Upper lobe of right lung (tissue), 1 donor: ENCODE measurements around the gene PTPDC1. TPM values are rescaled to one million over a fixed set of nuclear protein-coding genes. Genes with fewer than 3 reads are reported as not detected.
A peak's percentile ranks its signal among the peaks of the same experiment; 100 is the strongest.

Experiments used
- ATAC-seq: fragments of 200-7000 bp; cut with Tn5 transposase; one replicate; pipeline ENCODE4 v1.9.1; 2020; ENCODE audit warnings: mild to moderate bottlenecking, moderate library complexity
- DNase-seq: peaks from one replicate; pipeline ENCODE4 v3.0.0-alpha.2; 2020
- H3K27ac ChIP-seq: fragments of 200-600 bp; one replicate; pipeline ENCODE4 v1.8.0; 2022
- H3K27me3 ChIP-seq: fragments of 200-600 bp; one replicate; pipeline ENCODE4 v1.8.0; 2022; ENCODE audit warnings: mild to moderate bottlenecking
- H3K36me3 ChIP-seq: fragments of 200-600 bp; one replicate; pipeline ENCODE4 v1.8.0; 2022
- H3K4me1 ChIP-seq: fragments of 200-600 bp; one replicate; pipeline ENCODE4 v1.8.0; 2022
- H3K4me3 ChIP-seq: fragments of 200-600 bp; one replicate; pipeline ENCODE4 v1.8.0; 2022; ENCODE audit warnings: mild to moderate bottlenecking
- H3K9me3 ChIP-seq: fragments of 200-600 bp; one replicate; pipeline ENCODE4 v1.8.0; 2022
- intact Hi-C: fragments of 100-400 bp; cut with DNase I; formaldehyde crosslinking; loops from one replicate; pipeline ENCODE4 v1.11.0; 2022
- total RNA-seq: library from RNA; stranded (reverse); fragmentation: NEBNext Ultra II Directional; extraction: Animal tissue kit (Norgen Biotek cat#: 25700); gene quantifications from one replicate; pipeline ENCODE4 v1.2.1, GENCODE V29; 2021
- TF ChIP-seq, protein P1 (sequence below): fragments of 200-600 bp; IDR thresholded peaks from one replicate; pipeline ENCODE4 v1.8.0; 2022; ENCODE audit warnings: antibody characterized with exemption
- donor health status: DM: no; HTN: yes; CAD: no; lungs with severe emphysema.

The PTPDC1 gene
- total RNA-seq, 1 donor from 2014 or later, result 10.0 TPM

DNA sequence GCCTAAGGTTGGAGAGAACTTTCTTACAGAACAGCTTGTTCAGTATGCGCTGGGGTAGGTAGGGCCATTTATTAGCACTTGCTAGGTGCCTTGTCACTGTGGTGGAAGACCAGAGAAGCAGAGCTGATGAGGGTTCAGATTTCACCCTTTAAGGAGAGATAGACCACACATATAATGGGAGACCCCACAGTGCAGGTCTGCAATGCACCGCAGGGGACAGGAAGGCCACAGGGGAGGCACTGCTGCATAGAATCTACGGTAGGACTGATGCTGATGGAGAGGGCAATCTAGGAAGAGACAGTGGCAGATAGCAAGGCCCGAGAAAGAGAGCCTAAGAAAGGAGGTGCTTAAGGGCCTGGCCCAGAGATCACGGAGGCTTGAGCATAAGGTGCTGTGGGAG lies 64.2 kb downstream of the PTPDC1 start:
- intact Hi-C loops, result no loop called here
- TF ChIP-seq, protein P1, sequence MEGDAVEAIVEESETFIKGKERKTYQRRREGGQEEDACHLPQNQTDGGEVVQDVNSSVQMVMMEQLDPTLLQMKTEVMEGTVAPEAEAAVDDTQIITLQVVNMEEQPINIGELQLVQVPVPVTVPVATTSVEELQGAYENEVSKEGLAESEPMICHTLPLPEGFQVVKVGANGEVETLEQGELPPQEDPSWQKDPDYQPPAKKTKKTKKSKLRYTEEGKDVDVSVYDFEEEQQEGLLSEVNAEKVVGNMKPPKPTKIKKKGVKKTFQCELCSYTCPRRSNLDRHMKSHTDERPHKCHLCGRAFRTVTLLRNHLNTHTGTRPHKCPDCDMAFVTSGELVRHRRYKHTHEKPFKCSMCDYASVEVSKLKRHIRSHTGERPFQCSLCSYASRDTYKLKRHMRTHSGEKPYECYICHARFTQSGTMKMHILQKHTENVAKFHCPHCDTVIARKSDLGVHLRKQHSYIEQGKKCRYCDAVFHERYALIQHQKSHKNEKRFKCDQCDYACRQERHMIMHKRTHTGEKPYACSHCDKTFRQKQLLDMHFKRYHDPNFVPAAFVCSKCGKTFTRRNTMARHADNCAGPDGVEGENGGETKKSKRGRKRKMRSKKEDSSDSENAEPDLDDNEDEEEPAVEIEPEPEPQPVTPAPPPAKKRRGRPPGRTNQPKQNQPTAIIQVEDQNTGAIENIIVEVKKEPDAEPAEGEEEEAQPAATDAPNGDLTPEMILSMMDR, result no peak
- H3K27ac ChIP-seq, result peak overlapping the region; percentile 55
- H3K4me1 ChIP-seq, result peaks cover 17% of the 10 kb centered on the region
- DNase-seq (no peak), ATAC-seq (no peak)
- no peaks in the 10 kb centered on the region for H3K9me3 ChIP-seq
- H3K27me3 ChIP-seq, result no peaks in the 10 kb centered on the region
- H3K36me3 ChIP-seq, result no peaks in the 10 kb centered on the region
- H3K4me3 ChIP-seq, result no peak overlapping the region

DNA sequence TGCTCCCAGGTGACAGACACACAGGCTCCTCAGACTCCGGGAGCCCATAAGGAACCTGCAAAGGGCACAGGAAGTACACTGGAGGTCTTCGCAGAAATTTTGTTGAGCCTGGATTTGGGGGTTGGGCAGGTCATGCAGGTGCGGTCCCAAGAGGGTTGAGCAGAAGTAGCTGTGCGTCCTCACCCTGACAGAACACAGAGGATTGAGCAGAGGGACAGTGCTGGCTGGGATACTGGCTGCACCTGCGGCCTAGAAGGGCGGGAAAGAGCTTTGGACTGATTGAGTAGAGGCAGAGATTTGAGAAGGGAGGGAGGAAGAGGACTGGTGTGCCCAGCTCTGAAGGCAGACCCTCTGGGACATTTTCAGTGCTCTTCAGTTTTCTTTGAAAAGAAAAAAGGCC lies 65.4 kb downstream of the PTPDC1 start:
- Histone ChIP-seq H3K27ac (no peak overlapping the region), H3K9me3 (no peaks in the 10 kb centered on the region), H3K36me3 (no peaks in the 10 kb centered on the region), H3K4me3 (no peak overlapping the region), H3K4me1 (peaks cover 12% of the 10 kb centered on the region), H3K27me3 (no peaks in the 10 kb centered on the region)
- intact Hi-C loops, result no loop called here
- DNase-seq, result no peak
- ATAC-seq, result no peak
- TF ChIP-seq, protein P1, result no peak

DNA sequence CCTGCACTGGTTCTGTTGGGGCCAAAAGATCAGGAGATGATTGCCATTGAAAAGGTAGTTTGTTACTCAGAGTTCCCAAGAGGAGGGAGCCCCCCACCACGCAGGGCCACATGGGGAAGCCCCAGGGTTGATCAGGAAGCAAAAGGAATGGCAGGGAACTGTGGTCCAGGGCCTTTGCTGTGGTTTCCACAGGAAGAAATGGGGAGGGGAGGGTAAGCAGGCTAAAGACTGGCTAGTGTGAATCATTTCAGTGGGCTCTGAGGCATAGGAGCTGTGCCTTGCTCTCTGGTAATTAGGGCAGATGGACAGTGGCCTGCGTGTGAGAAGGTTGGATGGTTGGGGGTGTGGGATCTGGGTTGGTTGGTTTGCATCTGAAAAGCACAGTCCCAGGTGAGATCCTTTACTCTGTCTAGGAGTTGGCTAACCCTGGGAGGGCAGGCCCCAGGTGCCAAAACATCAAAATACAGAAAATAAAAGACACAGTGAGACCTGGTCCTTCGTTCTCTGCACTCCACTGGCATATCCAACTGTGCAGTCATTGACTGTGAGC lies 66.1 kb downstream of the PTPDC1 start:
- no peaks in the 10 kb centered on the region for H3K9me3 ChIP-seq
- DNase-seq (no peak), ATAC-seq (no peak)
- intact Hi-C loops, result no loop called here
- H3K4me1 ChIP-seq, result peaks cover 12% of the 10 kb centered on the region
- H3K36me3 ChIP-seq, result no peaks in the 10 kb centered on the region
- no peak overlapping the region for H3K27ac ChIP-seq
- TF ChIP-seq, protein P1, result no peak
- H3K4me3 ChIP-seq, result no peak overlapping the region
- H3K27me3 ChIP-seq, result no peaks in the 10 kb centered on the region

DNA sequence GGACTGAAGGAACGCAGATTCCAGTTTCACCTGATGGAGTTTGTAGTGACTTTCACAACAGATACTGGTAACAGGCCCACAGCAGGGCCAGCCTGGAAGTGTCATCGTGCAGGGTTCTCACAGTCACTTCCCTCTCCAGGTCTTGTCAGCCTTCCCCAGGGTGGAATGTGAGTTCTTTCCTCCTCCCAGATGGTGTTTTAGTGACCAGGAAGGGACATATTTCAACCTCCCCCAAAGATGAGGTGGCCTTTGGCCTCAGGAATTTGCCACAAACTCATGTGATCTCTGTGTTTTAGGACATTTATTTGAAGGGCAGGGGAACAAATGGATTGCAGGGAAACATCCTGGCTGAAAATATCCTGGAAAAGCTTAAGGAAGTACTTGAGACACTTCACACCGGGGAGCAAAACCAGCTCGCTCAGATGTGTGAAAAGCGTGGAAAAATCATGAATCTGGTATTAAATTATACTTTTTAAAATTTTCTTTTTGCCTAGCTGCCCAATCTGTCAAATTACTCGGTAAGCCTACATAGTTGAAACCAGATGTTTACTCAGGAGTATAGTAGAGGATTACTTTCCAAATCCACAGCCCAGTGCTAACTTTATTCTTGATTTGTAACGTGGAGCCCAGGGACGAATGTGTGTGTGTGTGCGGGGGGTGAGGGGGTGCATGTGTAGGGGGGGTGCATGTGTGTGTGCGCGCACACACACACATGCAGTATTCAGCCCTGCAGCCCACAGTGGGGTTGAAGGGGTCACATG lies 66.8 kb downstream of the PTPDC1 start:
- no peaks in the 10 kb centered on the region for H3K27me3 ChIP-seq
- peak; percentile 30 for ATAC-seq
- no peak overlapping the region for H3K4me3 ChIP-seq
- no peaks in the 10 kb centered on the region for H3K36me3 ChIP-seq
- intact Hi-C loops, result no loop called here
- no peak for DNase-seq
- no peak overlapping the region for H3K27ac ChIP-seq
- H3K4me1 ChIP-seq, result peaks cover 12% of the 10 kb centered on the region
- TF ChIP-seq, protein P1, result no peak
- H3K9me3 ChIP-seq, result no peaks in the 10 kb centered on the region

DNA sequence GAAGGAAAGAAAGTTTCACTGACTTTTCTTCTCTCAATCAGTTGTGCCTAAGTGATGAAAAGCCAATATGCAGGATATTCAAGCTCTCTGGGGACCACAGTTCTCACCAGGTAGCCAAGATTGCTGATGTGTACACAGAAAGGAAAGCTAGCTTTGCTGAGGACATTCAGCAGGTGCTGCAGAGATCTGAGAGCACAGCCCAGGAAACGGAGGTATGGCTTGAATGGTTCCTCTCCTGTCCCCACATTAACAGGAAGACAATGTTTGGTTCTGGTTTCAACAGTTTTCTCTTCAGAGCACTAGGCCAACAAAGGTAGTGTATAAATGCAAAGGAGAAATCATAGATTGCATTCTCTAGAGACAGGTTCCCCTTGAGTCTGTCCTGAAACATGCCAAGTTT lies 69.6 kb downstream of the PTPDC1 start:
- Histone ChIP-seq H3K27ac (no peak overlapping the region), H3K9me3 (no peaks in the 10 kb centered on the region), H3K27me3 (no peaks in the 10 kb centered on the region), H3K36me3 (no peaks in the 10 kb centered on the region), H3K4me3 (no peak overlapping the region), H3K4me1 (peaks cover 23% of the 10 kb centered on the region)
- intact Hi-C loops, result no loop called here
- TF ChIP-seq, protein P1, result no peak
- ATAC-seq, result no peak
- DNase-seq, result no peak
